ENCODE measurements around the gene TRMT11.

Gene TRMT11

DNA sequence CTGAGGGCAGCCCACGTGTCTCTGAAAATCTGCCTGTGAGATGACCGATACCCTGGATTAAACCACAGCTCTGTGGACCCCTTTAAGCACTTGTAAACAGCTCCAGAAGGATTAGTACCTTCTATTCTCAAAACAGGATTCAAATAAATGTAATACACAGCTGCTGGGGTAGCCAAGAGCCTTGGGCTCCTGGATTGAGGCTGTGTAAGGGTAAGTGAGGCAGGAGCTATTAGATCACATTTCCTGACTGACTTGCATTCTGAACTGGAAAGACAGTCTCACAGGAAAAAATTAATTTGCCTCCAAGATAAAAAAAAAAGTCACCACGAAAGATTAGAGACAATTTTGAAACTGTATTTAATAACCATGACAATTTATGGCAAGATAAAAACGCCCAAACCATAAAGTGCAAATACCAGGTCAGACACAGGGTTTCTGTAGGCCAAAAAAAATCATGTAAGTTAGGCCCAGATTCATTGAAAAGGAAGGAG, 78.0 kb downstream of the TRMT11 start:
- no peak for DNase-seq (ENCODE audit: low read depth)
- TF ChIP-seq, protein P1, sequence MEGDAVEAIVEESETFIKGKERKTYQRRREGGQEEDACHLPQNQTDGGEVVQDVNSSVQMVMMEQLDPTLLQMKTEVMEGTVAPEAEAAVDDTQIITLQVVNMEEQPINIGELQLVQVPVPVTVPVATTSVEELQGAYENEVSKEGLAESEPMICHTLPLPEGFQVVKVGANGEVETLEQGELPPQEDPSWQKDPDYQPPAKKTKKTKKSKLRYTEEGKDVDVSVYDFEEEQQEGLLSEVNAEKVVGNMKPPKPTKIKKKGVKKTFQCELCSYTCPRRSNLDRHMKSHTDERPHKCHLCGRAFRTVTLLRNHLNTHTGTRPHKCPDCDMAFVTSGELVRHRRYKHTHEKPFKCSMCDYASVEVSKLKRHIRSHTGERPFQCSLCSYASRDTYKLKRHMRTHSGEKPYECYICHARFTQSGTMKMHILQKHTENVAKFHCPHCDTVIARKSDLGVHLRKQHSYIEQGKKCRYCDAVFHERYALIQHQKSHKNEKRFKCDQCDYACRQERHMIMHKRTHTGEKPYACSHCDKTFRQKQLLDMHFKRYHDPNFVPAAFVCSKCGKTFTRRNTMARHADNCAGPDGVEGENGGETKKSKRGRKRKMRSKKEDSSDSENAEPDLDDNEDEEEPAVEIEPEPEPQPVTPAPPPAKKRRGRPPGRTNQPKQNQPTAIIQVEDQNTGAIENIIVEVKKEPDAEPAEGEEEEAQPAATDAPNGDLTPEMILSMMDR (IDR thresholded peaks at IDR 0.05; ENCODE audit: low read length, missing control alignments) = no peak
- H3K4me3 ChIP-seq (replicated peaks; ENCODE audit: low read depth, low read length) = no peak overlapping the region

DNA sequence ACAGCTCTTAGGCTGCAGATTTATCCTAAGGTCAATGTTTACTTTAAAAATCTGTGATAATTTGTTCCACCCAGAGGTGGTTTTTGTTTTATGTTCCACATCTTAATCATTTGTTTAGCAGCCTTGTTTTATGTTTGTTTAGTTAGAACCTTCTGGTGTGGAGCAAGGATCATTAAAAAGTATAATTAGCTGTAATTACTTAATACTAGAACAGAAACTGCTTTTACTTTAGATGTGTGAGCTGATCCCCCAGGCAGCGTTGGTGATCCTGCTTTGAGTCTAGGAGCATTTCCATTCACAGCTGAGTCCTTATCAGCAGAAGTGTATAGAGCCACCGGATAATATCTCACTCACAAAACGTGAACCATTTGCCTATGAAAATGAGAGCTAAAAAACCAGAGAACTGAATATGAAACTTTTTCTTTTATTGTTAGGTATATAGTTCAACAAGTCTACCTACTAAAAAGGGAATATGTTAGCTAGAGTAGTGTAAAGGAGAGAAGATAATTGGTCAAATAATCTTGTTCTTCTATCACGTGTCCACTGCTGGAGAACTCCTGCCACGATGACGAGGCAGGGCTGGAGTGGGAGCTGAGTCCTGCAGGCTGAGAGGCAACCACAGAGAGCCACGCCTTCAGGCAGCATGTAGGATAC, 78.5 kb downstream of the TRMT11 start:
- no peak overlapping the region for H3K4me3 ChIP-seq (replicated peaks; ENCODE audit: low read depth, low read length)
- DNase-seq (ENCODE audit: low read depth) = no peak
- TF ChIP-seq, protein P1 (IDR thresholded peaks at IDR 0.05; ENCODE audit: low read length, missing control alignments) = no peak

DNA sequence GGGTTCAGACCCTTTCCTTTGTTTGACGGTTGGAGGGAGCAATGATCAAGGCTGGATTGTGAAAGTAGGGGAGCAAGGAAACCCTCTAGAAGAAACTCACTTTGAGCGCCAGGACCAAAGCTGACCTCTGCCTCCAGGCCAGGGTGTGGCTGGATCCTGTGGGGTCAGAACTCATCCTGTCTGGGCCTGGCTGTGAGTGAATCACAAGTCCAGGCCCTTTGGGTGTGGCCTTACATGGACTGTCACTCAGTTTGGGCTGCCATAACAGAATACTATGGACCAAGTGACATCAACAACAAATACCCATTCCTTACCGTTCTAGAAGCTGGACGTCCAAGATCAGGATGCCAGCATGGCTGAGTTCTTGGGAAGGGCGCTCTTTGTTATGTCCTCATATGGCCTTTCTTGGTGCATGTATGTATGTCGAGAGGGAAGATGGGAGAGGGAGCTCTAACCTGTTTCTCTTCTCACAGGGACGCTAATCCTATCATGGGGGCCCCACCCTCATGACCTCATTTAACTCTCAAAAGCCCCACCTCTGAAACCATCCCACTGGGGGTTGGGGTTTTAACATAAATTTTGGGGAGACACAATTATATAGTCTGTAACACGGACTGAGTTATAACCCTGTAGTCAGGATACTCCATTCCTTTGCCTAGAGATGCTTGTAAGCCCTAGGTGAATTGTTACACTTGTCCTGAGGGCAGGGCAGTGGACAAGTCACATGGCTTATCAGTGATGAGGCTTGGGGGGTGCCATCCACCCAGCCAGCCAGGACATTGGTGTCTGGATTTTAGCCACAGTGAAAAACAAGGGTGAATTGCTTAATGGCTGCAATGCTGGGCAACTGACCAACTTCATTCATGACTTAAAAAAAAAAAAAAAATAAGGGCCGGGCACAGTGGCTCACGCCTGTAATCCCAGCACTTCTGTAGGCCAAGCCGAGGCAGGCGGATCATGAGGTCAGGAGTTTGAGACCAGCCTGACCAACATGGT, 80.0 kb downstream of the TRMT11 start:
- TF ChIP-seq, protein P1 (IDR thresholded peaks at IDR 0.05; ENCODE audit: low read length, missing control alignments) = no peak
- DNase-seq (ENCODE audit: low read depth) = peak; percentile 29
- H3K4me3 ChIP-seq (replicated peaks; ENCODE audit: low read depth, low read length) = no peak overlapping the region

GRCh38 chr6:126067073-126067472, 80.7 kb downstream of the TRMT11 start:
- H3K4me3 ChIP-seq (replicated peaks; ENCODE audit: low read depth, low read length) = no peak overlapping the region
- TF ChIP-seq, protein P1 (IDR thresholded peaks at IDR 0.05; ENCODE audit: low read length, missing control alignments) = no peak
- no peak for DNase-seq (ENCODE audit: low read depth)

- TF ChIP-seq, protein P1 (IDR thresholded peaks at IDR 0.05; ENCODE audit: low read length, missing control alignments) = no peak
- DNase-seq (ENCODE audit: low read depth) = peak; percentile 26
Observed at GRCh38 chr6:126069449-126069848, 83.1 kb downstream of the TRMT11 start.

GRCh38 chr6:126071000-126071647, 84.8 kb downstream of the TRMT11 start:
- H3K4me3 ChIP-seq (replicated peaks; ENCODE audit: low read depth, low read length) = no peak overlapping the region
- TF ChIP-seq, protein P1 (IDR thresholded peaks at IDR 0.05; ENCODE audit: low read length, missing control alignments) = no peak
- no peak for DNase-seq (ENCODE audit: low read depth)

More at GRCh38 chr6:126069449-126069848, 83.1 kb downstream of the TRMT11 start:
- no peak overlapping the region for H3K4me3 ChIP-seq (replicated peaks; ENCODE audit: low read depth, low read length)

Data from fibroblast of pulmonary artery (primary cell).